GM18519 (cell line): ENCODE data around the gene SEMG2.

Source experiments
- ATAC-seq: cut with Tn5 transposase; IDR thresholded peaks from one replicate; pipeline ENCODE4 v1.9.1; 2021; ENCODE audit warnings: mild to moderate bottlenecking, moderate library complexity; ENCODE audit not compliant: unreplicated experiment, low FRiP score

Gene SEMG2

DNA sequence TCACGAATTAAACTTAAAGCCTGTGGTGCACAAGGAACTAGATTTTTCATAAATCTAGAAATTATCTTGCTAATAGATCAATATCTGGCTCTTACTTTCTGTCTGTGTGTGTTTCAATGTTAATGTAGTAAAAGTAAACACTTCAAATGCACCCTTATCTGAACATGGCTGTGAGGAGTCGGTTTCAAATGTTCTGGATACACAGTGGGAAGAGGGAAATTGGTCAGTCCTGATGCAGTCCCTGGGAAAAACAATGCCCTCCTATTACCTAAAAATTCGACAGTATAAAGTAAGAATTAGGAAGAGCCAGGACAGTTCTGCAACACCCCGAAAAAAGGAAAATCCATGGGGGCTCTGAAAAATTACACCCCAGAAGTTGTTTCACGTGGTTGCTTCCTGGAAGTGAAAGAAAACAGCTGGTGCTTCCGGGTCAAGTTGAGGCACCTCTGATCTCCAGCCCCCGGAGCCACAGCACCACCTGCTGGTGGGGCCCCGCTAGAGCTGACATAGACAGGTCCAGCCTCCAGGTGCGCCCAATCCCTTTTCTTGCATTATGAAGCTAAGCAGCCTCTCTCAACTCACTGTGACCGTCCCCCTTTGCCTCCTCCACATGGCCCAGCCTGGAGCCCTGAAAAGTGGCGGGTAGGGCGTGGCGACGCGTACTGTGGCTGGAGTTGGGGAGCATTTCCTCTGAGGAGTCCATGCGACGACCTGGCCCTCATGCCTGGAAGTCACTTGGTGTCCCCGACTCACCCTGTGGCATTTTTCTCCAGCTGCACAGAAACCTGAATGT is 8.3 kb downstream of the SEMG2 start:
- ATAC-seq: no peak

DNA sequence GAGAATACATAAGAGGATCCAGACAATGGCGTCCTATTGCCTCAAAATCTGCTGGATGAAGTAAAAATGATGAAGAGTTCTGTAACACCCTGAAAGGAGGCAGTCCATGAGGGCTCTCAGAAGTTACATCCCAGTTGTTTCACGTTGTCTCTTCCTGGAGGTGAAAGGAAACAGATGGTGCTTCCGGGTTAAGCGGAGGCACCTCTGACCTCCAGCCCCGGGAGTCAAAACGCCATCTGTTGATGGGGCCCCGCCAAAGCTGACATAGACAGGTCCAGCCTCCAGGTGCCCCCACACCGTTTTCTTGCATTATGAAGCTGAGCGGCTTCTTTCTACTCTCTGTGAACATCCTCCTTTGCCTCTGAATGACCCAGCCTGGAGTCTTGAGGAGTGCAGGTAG is 9.5 kb downstream of the SEMG2 start:
- ATAC-seq: no peak

DNA sequence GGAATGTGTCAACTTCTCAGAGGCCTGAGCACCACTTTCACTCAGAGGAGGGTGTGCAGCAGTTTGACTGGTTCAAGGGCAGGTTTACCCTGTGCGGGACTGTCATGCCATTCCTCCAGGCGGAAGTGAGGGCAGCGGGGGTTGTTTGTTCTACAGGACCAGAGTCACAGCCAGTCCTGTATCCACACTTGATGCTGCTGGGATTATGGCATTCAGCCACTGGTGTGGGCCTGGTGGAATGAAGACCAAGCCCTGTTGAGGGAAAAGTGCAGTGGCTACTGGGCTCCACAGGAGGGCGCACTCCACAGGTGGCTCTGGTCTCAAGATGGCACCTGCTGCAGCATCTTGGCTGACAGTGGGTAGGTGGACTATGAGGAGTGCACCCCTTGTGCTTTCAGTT is 14.8 kb downstream of the SEMG2 start:
- no peak for ATAC-seq

DNA sequence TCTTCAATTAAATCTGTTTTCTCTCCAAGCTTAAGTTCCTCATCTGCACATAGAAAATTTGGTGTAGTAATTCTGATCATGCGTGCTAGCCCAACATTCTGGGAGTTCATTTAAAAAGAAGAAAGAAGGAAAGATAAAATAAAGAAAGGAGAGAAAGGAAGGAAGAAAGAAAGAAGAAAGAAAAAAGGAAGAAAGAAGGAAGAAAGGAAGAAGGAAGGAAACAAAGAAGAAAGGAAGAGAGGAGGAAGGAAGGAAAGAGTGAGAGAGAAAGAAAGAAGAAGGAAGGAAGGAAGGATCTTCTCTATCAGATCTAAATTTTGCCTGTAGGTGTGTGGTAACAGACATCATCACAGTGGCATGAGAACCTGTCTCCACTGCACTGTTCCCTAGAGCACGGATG is 17.0 kb downstream of the SEMG2 start:
- ATAC-seq: no peak

DNA sequence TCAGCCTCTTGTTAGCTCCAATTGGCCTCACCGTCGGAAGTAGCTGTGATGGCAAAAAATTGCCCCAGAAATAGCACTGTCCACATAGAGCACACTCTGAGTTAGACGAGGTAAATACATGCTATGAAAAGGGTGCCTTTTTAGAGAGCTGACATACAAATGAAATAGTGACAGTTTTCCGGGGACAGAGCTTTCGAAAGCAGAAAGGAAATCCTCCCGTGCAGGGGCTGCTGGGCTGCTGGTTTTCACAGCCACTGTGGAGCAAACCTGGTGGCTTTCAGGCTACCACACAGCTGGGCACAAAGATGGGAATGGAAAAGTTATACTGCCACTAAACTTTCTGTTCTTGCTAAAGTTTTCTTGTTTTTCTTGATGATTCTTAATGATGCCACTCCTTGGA is 24.9 kb downstream of the SEMG2 start:
- no peak for ATAC-seq

DNA sequence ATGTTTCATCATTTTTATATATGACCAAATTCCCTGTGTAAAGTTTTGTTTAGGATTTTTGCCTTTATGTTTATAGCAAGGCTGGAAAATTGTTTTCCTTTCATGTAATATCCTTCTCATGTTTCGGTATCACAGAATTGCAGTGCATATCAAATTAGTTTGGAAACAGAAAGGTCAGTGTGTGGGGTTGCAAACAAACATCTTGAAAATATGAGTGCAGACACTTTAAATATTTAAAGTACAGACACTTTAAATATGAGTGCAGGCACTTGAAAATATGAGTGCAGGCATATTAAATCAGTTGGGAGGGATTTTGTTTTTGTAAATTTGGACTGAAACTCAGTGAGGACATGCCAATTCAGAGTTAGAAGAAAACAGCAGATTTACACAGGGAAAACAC is 26.7 kb downstream of the SEMG2 start:
- ATAC-seq: no peak

DNA sequence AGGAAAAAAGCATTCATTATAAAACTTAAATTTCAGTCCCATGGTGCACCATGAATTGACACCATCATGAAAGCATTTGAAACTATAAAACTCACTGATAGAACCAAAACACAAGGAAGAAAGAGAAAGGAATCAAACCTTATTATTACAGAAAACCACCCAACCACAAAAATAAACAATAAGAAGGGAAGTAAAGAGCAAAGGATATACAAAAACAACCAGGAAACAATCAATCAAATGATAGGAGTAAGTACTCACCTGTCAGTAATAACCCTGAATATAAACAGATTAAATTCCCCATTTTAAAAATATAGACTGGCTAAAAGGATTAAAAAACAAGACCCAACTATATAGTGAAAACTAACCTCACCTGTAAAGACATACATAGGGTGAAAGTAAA is 27.4 kb downstream of the SEMG2 start:
- no peak for ATAC-seq

DNA sequence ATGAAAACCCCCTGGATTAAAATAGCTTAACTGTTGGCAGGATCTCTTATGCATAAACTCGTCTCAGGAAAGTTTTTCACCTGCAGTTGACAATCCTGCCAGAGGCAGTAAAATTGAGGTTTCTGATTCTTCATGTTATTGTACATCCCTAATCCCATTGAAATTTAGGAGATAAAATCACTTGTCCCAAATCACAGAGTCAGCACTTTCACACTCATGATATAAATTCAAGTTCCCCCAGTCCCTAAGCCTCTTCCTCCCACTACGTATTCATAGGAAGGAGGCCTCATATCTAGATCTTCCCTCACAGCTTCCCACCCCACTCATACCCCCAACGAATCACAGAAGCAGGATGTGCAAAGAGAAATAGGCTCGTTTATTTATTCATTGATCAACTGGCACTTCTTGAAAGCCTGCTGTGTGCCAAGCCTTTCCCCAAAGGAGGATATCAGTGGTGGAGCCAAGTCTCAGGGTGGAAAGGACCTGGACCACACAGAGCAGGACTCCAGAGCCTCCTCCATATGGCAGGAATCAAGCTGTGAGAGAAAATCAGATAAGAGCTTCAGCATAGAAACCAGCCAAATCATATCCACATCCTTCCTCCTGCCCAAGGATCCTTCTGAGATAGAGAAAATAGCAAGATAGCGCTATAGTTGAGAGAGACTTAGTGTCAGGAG is 30.8 kb downstream of the SEMG2 start:
- no peak for ATAC-seq

DNA sequence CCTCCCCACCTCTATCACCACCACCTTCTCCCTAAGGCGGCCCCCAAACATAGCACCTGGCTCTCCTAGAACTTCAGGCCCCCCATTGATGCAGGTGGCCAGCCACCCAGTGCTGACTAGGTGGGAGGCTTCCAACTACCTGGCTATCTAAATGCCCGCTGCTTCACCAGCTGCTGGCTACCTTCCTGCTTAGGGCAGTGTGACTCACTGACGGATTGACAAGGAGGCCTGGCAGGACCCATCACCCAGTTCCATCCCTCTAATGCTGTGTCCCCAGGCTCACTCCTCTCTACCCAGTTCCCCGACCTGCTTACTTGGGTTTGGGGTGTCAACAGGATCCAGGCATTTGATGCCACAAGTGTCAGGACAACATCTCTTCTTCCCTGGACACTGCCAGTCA is 32.1 kb downstream of the SEMG2 start:
- ATAC-seq: no peak

DNA sequence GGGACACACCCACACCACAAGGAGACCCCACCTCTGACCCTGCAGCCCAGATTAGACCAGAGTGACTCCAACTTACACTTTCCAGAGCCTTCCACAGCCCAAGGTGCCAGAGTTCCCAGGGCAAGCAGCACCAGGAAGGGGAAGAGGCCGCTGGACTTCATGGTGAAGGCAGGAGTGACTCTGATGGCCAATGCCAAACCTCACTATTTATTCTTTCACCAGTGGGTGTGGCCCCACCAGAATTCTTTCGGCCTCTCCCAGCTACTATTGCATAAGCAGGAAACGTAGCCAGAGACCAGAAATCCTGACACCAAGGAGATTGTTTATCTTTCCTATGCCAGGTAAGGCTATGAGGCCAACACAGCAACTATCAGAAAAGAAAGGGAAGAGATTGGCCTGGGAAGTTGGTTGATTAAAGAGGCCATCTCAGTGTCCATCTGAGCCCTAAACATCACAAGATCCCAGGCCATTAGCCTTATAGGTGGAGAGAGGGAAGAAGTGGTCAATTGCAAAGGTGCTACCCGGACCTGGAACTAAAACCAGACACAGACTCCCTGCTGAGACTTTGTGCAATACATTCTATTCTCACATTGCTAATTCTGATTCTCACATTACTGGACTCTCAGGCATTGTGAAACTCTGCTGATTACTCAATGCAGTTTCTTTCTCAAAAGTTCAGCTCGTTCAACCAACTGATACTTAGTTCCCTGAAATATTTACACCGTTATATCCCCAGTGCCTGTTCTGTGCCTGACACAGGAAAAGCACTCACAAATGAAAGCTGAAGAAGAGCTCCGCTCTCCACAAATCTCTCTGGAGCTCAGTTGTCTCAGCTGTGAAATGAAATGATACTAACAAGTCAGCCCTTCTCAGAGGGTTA is 33.5 kb downstream of the SEMG2 start, which contains the start of gene SLPI:
Gene SLPI (minus strand): TSS at position 182 of the 880 bp plus-strand sequence. CDS start 21 bp downstream, at position 161.
- ATAC-seq: no peak

DNA sequence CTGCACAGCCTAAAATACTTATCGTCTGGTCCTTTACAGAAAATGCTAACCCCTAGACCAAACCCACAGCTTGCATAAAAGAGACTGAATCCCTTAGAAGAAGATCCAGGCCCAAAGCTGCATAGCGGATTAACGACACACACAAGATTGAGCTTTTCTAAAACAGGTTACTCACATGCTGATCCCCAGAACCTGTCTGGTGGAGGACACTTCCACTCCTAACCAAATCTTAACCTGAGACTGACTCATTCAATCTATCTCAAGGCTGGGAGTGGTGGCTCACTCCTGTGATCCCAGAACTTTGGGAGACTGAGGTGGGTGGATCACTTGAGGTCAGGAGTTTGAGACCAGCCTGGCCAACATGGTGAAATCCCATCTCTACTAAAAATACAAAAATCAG is 36.0 kb downstream of the SEMG2 start:
- ATAC-seq: no peak

DNA sequence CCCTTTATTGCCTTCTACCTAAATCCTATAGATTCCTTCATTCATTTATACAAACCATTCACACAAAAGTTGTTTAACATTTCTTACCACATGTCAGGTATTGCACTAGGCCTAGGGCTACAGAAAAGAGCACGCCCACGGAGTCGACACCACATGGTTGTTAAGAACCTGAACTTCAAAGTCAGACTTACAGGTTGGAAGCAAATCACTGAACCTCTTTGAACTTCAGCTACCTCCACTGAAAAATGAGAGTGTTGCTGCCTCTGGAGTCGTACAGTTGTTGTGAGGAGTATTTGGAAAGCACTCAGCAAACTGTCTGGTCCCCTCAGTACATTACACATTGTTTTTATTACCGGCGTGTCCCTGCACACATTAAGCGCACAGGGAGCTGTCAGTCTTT is 36.5 kb downstream of the SEMG2 start:
- no peak for ATAC-seq

DNA sequence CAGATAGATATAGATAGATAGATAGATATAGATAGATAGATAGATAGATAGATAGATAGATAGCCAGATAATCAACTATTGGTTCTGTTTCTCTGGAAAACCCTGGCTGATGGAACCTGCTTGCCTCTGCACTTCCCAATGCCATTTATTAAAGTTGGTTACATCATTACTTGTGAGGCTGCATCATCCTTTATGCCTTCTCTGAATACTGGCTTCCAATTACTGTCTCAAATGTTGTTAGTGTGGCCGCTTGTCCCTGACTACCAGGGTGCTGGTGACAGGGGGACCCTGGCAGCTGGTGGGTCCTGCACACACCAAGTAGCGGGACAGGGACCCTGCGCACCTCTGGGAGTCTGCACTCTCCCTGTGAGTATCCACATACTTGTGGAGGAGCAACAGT is 37.1 kb downstream of the SEMG2 start:
- no peak for ATAC-seq

DNA sequence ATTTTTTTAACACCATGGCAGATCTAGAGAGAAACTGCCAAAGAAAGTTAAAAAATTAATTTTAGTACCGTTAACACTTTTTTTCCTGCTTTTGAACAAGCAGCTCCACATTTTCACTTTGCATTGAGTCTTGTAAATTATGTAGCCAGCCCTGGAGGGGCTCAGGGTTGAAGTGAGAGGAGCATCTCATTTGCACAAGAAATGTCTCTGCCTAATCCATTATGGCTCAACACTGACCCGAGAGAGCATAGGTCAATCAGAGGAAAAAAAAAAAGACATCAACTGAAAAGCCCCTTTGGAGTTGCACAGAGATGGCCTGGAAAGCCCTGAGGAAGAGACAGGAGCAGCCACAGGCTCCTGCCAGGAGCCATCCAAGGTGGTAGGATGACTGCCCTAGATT is 37.5 kb downstream of the SEMG2 start:
- ATAC-seq: no peak

DNA sequence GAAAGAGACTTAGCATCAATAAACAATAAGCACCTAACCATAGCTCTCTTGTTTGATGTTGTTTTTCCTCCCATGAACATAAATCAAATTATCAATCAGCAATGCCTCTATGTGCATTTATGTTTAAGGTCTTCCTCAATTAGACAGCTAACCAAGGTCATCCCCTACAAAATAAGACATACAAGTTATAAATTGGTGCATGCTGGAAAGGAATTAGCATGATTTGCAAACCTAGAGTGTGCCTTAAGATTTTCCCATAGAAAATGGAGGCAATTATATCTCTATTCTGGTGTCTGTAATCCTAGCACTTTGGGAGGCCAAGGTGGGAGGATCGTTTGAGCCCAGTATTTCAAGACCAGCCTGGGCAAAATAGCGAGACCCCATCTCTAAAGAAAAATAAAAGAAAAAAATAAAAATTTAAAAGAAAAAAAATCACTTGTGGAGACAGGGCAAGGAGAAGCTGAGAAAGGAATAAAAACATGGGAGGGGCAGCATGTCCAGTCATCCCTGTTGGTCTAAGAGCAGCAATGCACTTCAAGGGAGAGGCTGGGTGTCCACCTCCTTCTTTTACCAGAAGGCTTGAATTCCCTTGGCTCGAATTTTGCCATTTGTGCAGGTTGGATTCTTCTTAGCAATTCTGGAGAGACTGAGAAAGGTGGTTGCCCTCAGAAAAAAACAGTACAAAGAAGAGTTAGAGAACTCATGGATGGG is 42.5 kb downstream of the SEMG2 start:
- ATAC-seq: no peak

DNA sequence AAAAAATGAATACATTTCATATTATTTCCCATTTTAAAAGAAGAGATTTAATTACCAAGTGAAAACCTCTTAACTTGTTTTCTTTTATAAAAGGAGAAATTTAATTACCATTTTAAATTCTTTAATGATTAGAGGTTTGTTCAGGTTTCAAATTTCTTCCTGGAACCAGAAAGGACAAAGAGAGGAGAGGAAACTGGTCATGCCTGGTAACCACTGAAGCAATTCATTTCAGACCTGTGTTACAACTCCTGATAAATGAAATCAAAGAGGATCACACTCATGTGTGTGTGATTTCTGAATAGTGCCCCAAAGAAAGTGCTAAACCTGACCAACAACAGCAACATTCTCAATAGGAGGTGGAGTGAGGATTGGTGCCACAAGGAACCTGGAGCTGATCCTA is 45.8 kb downstream of the SEMG2 start:
- no peak for ATAC-seq

DNA sequence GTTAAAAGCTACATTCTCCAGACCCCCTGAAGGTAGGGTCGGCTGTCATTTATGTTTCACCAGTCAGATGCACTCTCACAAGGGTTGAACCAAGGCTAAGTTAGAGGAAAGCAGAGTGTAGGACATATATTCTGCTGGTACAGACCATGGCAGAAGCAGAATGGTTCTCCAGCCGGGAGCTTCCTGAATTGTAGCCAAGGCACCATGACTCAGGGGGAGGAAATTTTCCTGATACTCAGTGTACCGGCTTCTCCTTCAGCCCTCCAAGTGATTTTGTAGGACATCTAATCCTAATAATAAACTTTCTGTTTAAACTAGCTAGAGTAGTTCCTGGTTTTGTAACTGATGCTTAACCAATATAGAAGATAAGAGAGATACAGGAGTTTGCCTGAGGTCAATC is 47.4 kb downstream of the SEMG2 start:
- ATAC-seq: no peak

DNA sequence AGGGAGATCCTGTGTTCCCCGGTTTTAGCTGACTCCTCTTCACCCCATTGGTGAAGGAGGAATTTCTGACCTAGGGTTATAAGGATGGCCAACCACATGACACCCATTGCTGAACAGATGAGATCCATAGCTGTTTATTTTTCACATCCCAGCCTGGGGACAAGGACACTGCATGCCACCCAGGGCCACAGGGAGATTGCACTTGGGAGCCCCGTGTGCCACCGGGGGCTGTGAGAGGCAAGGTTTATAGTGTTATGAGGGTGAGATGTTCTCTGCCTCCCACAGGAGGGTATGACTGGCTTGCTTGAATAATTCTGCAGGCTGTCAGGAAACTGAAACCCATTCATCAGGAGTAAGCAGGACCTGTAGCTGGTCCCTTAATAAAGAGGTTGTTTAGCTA is 47.9 kb downstream of the SEMG2 start:
- no peak for ATAC-seq

DNA sequence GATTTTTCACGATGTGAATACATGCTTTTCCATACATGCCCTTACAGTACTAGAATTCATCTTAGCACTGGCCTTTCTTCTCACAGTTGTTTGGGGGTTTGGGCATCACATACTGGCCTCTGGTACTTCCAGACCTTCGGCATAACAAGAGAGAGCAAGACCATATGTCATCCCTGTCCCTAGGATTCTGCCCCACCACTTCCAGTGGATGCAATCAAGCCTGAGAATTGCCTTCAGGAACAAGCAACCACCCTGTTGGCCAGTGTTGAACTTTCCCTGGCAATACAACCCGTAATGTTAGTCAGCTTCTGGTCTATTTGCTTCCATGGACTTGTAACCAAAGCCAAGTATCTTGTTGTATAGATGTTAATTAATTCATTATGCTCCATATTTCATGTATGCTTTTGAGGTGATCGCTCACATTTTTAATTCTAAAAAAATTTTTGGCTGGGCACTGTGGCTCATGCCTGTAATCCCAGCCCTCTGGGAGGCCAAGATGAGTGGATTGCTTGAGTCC is 48.6 kb downstream of the SEMG2 start:
- ATAC-seq: no peak
